Measurements from ENCODE around the gene ZSCAN5C.

GRCh38 chr19:56162258-56162657, 39.8 kb upstream of the ZSCAN5C start:
- TF ChIP-seq ZFX (IDR thresholded peaks at IDR 0.05): no peak
- no peak for TF ChIP-seq CTCF (conservative IDR thresholded peaks at IDR 0.05)

Measured in C4-2B (cell line).